HG03342 (cell line): ENCODE measurements around the gene ZBTB16.

Experiments used
- ATAC-seq: cut with Tn5 transposase; IDR thresholded peaks from one replicate; pipeline ENCODE4 v1.9.1; 2021; ENCODE audit warnings: mild to moderate bottlenecking, moderate library complexity; ENCODE audit not compliant: unreplicated experiment

ZBTB16 gene

DNA sequence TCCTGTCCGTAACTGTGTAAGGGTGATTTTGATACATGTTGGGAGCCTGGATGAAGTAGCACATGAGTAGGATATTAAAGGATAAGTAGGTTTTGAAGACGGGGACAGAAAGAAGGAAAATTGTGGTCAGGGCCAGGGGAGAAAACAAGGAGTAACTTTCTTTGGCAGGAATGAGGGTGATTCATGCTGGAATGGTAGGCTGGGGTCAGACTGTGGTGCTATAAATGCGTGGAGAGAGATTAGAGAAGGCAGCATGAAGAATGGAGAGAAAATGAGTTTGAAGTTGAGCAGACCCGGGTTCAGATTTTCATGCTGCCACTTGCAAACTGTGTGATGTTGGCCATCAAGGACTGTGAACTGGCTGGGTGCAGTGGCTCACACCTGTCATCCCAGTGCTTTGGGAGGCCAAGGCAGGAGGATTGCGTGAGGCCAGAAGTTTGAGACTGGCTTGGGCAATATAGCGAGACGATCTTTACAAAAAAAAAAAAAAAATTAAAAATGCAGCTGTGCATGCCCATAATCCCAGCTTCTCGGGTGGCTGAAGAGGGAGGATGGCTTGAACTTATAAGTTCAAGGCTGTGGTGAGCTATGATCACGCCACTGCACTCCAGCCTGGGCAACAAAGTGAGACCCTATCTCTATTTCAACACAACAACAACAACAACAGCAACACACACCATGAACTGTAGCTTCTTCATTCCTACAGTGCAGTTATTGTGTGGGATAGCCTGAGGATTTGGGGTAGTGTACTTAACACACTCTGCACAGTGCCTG, 22.3 kb downstream of the ZBTB16 start:
- no peak for ATAC-seq

DNA sequence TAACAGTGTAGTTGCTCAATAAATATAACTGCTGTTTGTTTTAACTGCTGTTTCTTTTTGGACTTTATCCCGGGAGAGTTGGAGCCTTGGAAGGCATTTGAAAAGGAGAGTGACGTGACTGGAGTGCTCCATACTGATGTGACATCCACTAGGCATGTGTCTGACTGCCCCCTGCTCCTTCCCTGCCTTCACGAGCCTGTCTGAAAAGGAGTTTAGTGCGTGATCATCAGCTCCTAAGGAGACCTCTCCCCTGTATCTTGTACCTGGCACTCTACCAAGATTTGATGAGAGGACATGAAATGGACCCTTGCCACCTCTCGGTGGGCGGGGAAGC, 22.9 kb downstream of the ZBTB16 start:
- ATAC-seq: no peak

DNA sequence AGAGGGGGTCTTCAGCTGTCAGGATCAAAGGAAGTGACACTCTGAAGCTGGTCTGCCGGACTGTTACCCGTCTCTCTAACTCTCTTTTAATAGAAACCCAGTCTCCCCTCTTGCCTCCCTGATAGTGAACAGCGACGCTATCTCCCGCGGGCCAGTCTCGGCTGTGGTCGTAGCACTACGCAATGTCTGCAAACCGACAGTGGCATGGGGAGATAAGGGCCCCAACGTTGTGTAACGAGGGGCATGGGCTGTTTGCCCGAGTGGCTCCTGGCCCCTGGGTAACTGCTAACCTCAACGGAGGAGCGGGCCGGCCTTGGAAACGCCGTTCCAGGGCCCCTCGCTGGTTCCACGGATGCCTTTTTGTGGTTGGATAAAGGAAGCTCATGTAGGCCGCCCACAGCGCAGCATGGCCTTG, 23.3 kb downstream of the ZBTB16 start:
- ATAC-seq: no peak

DNA sequence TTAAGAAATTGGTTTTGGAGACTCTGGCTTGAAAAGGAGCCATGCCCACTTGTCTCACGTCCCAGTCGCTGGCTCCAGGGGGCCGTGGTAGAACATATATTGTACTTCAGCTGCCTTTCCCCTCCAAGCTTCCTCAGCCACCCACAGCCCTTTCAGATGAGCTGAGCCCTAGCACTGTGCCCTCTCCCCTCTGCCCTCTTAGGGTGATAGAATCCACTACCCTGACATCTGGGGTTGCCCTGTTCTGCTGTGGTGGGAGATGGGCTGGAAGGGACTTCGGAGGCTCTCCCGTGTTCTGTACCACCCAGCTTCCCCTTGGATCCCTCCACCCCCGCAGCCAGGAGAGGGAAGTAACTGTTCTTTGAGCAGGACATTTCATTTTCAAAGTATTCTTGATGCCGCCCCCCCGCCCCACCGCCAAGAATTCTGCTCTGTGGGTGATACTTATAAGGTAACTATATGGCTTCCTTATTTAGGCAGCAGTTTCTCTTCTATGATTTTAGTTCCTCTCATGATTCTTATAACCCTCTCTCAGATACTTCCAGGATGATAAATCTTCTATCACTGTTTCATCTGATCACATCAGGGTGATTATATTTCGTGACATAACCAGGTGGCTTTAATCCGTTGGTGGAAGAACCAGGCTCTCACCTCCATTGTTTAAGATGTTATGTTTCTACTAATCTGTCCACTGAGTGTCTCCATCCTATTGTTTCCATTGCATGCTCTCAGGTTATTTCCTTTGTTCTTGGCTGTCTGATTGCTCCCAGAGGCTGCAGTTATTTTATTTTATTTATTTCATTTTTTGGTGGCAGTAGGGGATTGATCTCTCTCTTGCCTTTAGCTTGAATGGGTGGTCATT, 24.1 kb downstream of the ZBTB16 start:
- ATAC-seq: no peak

DNA sequence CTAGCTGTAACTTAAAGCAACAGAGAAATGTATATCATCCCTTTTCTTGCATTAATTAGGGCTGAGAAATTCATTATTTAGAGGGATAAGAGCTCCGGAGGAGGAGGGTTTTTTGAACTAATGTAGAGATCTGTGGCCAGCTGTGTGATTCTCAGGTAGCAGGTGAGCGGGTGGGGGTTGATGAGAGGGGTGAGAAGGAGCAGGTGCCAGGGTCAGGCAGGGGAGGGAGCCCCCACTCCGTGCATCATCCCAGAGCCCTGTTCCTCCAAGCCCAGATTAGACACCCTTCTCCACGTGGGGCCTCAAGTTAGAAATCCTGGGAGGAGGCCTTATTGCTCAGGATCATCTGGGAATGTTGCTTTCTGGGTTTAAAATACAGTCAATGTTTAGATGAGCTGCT, 24.9 kb downstream of the ZBTB16 start:
- ATAC-seq: no peak

DNA sequence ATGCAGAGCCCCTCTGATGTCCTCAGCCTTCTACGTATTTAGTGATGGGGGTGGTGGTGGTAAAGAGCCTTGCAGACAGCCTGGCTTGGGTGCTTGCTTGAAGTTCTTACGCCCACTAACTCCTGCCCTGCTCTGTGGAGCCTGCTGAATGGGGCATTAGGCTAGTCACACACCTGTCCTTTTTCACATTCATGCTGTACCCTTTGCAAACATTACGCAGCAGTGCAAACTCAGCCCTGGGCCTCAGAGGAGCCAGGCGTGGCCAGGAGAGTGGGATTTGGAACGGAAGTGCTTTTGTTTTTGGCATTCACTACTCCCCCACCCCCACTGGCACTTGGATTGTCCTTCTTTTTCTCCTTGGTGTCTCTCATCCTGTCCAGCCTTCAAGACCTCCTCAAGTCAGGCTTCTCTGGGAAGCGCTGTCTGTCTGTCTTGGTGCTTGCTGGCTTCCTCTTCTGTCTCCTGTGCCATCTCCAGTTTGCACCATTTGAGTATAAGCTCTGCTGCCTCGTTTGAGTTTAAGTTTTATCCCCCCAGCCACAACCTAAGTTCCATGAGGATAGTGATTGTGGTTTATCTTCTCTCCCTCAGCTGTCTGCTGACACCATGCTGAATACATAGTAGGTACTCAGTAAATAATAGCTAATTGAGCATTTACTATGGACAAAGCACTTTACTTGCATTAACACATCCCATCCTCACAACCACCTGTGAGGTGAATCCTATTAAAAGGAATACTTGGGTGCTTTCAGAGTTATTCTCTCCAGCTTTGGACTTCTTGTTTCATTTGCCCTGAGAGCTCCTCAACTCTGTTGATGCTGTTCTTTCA, 26.7 kb downstream of the ZBTB16 start:
- no peak for ATAC-seq

DNA sequence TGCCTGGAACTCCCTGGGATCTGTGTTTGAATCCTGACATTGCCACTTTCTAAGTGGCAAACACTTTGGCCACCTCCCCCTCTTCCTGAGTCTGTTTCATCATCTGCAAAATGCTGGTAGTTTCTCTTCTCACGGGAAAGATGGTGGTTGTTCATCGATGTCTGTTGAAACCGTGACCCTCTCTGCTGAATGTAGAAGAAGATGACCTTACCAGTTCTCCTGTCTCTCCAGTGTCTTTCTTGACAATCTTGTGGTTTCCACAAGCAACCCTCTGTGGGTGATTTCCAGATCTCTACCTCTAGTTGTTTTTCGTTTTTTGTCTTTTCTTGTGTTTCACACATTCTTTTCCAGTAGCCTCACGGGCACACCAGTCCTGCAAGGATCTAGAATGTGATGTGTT, 27.5 kb downstream of the ZBTB16 start:
- ATAC-seq: no peak

DNA sequence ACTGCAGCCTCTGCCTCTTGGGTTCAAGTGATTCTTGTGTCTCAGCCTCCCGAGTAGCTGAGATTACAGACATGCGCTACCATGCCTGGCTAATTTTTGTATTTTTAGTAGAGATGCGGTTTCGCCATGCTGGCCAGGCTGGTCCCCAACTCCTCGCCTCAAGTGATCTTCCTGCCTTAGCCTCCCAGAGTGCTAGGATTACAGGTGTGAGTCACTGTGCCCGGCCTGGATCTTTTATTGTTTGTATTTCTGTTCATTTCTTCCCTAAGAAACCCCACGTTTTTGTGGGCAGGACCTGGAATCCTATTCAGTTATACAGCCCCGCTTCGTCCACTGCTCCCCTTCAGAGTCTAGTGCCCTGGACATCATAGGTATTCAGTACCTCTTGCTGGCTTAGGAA, 28.7 kb downstream of the ZBTB16 start:
- ATAC-seq: no peak

DNA sequence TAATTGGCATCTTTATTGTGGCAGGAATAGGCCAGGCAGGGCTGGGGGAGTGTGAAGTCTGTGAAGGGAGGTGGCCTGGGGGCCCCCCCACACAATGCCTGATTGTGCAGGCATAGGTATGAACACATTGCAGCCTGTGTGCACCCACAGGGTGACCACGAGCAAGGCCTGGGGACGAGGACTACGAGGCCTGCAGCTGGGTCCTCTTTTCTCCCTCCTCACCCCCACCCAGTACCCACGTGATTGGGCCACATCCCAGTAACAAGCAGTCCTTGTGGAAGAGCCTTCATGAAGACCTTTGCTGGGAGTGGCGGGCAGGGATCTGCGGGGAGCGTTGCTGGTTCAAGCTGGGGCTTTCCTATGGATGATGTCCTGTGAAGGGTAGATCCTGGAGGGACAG, 29.3 kb downstream of the ZBTB16 start:
- no peak for ATAC-seq

DNA sequence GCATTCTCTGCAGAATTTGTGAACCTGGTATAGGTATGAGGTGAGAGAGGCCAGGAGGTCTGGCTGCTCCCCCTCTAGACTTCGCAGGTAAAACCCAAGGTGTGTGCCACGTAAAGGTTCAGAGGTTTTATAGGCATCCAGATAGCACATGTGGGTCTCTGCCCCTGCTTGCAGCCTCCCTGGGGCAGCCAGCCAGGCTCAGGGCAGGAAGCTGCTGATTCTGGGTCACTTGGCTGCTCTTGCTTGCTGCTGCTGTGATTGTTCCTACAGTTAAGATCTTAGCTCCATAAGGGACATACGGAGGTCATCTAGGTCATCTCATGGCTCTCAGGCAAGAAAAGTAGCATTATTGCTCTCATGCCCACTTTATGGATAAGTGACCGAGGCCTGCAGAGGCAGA, 30.2 kb downstream of the ZBTB16 start:
- no peak for ATAC-seq

DNA sequence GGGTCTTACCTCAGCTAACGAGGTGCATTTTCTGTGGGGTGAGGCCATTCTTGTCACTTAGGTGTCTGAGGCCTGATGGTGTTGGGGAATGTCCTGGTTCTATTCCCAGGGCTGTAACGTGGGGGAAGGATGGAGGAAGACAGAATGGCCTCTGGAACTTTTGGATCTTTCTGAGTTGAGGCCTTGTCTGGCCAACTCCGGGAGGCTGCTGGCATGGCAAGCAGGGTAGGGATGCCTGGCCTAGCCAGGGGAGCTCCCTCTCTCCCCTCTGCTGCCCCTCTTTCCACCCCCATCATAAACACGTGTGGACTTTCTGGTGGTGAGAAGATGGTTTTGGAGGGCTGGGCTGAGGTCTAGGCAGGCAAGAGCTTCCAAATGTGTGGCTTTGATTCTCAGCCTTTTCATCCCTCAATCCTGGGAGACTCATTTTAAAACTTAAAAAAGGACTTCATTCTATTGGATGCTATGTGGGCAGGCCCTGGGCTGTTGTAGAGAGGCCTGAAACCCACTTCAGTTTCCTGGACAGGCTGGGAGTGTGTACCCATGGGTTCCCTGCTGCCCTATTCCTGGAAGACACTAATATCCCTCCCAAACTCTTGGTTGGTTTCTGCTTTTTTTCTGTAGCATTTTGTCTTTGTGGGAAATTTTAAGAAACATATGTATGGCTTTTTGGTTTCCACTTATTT, 30.9 kb downstream of the ZBTB16 start:
- ATAC-seq: no peak

DNA sequence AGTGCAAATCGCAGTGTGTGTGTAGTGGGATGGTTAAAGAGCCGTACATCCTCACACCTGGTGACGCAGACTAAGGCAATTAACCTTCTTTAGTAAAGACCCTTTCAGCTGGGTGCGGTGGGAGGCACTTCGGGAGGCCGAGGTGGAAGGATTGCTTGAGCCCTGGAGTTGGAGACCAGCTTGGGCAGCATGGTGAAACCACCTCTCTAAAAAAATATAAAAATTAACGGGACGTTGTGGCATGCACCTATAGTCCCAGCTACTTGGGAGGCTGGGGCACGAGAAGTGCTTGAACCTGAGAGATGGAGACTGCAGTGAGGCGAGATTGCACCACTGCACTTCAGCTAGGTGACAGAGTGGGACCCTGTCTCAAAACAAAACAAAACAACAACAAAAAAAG, 31.5 kb downstream of the ZBTB16 start:
- no peak for ATAC-seq

DNA sequence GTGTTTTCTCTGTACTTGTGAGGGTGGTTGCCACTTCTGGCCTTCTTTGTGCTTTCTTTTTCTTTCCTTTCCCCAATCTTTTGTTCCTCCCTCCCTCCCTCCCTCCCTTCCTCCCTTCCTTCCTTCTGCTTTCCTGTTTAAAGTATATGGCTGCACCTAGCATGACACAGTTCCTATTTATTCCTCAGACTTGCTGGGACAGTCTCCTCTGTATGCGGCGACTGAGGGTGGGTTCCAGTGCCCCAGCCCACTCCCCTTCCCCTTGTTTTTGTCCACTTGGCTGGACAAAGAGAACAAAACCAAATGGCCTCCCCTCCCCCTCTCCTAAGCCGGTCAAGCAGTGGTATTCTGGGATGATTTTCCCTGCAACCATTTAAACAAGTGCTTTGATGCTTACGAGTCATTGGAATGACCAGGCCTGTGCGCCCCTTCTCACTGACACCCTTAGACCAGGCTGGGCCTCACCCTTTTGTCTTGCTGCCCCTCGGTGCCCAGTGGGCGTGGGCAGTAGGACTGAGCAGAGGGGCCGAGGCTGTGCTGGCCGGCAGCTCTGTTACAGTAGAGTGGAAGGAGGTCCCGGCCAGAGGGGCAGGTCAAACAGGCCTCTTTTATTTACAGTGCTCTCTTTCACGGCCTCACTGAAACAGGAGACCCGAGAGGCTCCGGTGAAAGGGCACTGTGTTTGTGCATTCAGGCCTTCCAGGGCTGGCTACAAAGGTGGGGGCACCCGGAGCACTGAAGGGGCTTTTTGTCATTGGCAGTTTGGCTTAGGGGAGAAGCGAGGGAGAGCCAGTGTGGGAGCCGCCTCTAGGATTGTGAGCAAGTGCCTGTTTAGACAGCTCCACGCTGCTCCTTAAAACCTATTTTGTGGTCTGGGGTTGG, 32.2 kb downstream of the ZBTB16 start:
- ATAC-seq: no peak

DNA sequence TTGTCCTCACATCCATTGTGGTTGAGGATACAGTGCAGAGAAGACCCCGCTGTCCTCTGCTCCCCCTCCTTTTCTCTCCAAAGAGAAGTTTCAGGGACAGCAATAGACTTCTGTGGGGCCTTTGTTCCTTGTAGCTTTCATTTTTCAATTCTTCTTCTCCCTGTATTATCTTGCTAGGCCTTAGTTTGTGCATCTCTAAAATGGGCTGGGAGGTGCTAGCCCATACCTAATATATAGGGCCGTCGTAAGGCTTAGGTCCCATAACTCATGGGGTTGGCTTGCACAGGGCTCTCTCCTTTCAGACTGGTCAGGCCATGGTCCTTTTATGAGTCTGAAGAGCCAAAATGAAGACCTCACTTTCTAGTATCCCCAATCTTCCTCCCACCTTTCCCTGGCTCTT, 33.0 kb downstream of the ZBTB16 start:
- ATAC-seq: no peak

DNA sequence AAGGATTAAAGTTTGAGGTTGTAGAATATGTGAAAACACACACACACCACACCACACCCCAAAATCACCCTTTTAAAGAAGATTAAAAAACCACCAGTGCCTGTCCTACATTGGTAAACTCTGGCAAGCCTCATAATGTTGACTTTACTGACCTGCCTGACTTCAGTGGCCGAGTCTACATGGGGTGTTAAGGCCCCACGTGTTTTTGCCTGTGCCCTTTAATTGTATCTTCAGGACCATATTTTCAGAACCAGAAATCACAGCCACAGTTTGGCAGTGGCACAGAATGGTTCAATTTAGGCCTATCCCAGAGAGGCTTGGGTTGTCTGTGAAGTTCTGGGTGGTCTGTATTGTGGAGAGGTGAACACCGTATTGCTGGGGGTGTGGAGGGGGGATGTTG, 33.4 kb downstream of the ZBTB16 start:
- ATAC-seq: no peak

DNA sequence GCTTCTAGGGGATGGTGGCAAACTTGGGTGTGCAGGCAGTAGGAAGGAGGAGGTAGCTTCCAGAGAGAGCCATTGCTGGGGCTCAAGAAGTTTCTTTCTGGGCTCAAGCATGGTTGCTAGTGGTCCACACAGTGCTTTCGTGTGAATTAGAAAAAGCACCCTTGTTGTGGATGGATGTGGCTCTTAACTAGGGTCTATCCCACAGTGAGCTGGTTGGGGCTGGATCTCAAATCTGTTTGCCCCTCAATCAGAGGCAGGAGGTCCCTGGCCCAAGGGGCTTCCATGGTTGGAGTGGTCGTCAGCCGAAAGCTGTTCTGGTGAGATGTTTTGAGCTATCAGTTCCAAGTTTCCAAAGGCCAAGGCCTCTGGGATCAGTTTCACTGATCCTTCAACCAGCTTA, 35.0 kb downstream of the ZBTB16 start:
- ATAC-seq: no peak

DNA sequence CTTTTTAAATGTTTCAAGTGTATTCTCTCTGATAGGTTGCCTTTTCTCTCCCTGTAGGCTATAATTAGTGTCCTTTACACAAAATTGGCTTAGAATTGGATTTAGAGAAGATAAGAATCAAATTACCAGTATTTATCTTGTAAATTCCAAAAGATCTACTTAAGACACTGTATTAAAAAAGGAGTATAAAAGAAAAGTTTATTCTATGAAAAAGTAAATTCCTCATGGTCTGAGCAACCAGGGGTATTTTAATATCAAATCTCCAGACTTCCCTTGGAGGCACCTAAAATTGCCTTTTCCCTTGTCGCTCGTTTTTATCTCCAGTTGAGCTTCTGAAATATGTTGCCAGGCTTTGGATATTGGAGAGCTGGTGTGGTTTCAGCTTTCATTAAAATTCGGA, 36.4 kb downstream of the ZBTB16 start:
- no peak for ATAC-seq

DNA sequence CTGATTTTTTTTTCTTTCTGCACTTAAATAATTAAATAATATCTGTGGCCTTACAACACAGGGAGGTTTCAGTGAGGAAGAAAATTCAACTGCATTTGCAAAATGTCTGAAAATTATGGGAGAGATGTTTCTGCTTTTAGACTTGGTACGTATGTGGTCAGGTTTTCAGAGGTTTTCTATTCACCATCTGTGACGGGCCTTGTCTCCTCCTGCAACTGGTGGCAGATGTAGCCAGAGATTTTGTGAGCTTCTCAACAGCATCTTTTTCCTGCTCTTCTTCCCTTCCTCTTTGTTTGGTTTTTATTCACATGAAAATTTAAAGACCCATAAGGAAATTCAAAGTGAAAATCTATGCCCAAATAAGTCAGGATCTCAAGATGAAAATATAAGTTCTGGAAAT, 38.3 kb downstream of the ZBTB16 start:
- ATAC-seq: no peak

DNA sequence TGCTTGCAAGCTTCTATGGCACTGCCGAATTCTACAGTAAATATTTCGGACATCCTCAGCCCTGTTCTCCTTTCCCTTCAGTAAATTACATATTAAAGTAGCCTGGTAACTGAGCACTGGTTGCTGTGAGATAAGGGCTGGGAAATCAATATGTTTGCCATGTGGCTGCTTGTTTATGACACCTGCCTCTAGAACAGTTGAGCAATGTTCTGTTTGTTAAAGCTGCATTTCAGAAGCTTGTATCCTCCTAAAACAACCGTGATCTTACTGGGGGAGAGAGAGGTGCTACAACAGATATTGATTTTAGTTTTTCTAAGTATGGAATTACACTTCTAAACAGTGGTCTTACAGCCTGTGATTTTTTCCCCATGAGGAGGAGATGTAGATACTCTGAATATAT, 39.4 kb downstream of the ZBTB16 start:
- no peak for ATAC-seq
